K562 (cell line): ENCODE results near the gene DDAH2. TPM values are rescaled to one million over a fixed set of nuclear protein-coding genes. Genes with fewer than 3 reads are reported as not detected.

Source experiments
- ATAC-seq: fragments of 200-7000 bp; cut with Tn5 transposase; 3 replicates; pipeline ENCODE4 v1.9.1; 2020; ENCODE audit warnings: moderate library complexity
- BruUV-seq: library from RNA; stranded (reverse); fragments of 400-500 nt; replicated peaks from 2 replicates; lab custom pipeline; 2021; lab: Mats Ljungman, UMichigan
- CTCF ChIA-PET: fragments of 300-600 bp; formaldehyde crosslinking; extraction: SDS; loops from one replicate; lab custom pipeline; 2021; ENCODE audit warnings: low intra/inter-chr PET ratio; lab: Yijun Ruan, JAX
- POLR2A ChIA-PET: fragments of 300-600, 350-650 bp; sonication (Branson Sonifier 250); formaldehyde crosslinking; extraction: SDS; loops from one replicate; lab custom pipeline; 2021; ENCODE audit warnings: antibody characterized with exemption, inconsistent platforms; lab: Yijun Ruan, JAX
- DNase-seq, 4 experiments: peaks; one replicate each; pipeline versions ENCODE4 v3.0.0 to v3.0.0-alpha.2; 2011 to 2018; ENCODE audit warnings: low spot score in 3 of 4, mixed read lengths in 3 of 4; ENCODE audit errors: extremely low read depth in 1 of 4
- FAIRE-seq: peaks from 2 replicates; lab custom pipeline; 2011; peaks lifted over from hg19 to GRCh38; lab: Jason Lieb, UNC
- H2AFZ ChIP-seq: 2 replicates; pipeline ENCODE4 v1.6.0; 2011; ENCODE audit warnings: low read depth, low read length, control low read depth, inconsistent platforms
- H3K27ac ChIP-seq: fragments of 200-600 bp; 3 replicates; pipeline ENCODE4 v1.8.0; 2011; ENCODE audit warnings: low read depth, mild to moderate bottlenecking, control low read depth, inconsistent platforms, low read length, moderate library complexity, mixed read lengths; ENCODE audit errors: extremely low read depth
- H3K27me3 ChIP-seq, 2 experiments: fragments of 300-600 bp in 1 of 2; 2 replicates in 1 of 2; 3 replicates in 1 of 2; pipeline versions ENCODE4 v1.6.0 to v1.8.0; 2011; ENCODE audit warnings: inconsistent platforms in 2 of 2, low read length in 2 of 2, mild to moderate bottlenecking in 1 of 2, mixed read lengths in 1 of 2, moderate library complexity in 1 of 2; ENCODE audit not compliant: control insufficient read depth in 2 of 2, insufficient read depth in 2 of 2
- H3K36me3 ChIP-seq: fragments of 300-600 bp; 3 replicates; pipeline ENCODE4 v1.8.0; 2011; ENCODE audit warnings: mild to moderate bottlenecking, low read length, inconsistent platforms; ENCODE audit not compliant: control insufficient read depth, insufficient read depth
- H3K4me1 ChIP-seq, 2 experiments: fragments of 200-600 bp in 1 of 2; replicated peaks in 1 of 2; 2 replicates in 1 of 2; 3 replicates in 1 of 2; pipeline versions ENCODE4 v1.5.1 to v1.8.0; 2011; ENCODE audit warnings: inconsistent platforms in 2 of 2, low read length in 2 of 2, mild to moderate bottlenecking in 1 of 2, mixed read lengths in 1 of 2, moderate library complexity in 1 of 2; ENCODE audit not compliant: control insufficient read depth in 2 of 2, insufficient read depth in 2 of 2
- H3K4me2 ChIP-seq: 2 replicates; pipeline ENCODE4 v1.6.1; 2011; ENCODE audit warnings: low read length, control low read depth, inconsistent platforms, mixed read lengths; ENCODE audit not compliant: insufficient read depth
- H3K4me3 ChIP-seq: fragments of 200-600 bp; sonication (generic), shearing (Covaris generic); 2 replicates; pipeline ENCODE4 v1.5.1; 2016; ENCODE audit warnings: control low read depth, inconsistent platforms
- H3K79me2 ChIP-seq: fragments of 200-600 bp; 3 replicates; pipeline ENCODE4 v1.8.0; 2011; ENCODE audit warnings: low read length, inconsistent platforms; ENCODE audit not compliant: control insufficient read depth, insufficient read depth
- H3K9ac ChIP-seq, 2 experiments: 2 replicates each; pipeline versions ENCODE4 v1.6.0 to v1.6.1; 2011; ENCODE audit warnings: low read depth in 2 of 2, low read length in 2 of 2, control low read depth in 1 of 2, inconsistent platforms in 1 of 2, mild to moderate bottlenecking in 1 of 2, mixed read lengths in 1 of 2; ENCODE audit not compliant: insufficient read depth in 1 of 2
- H3K9me1 ChIP-seq: one replicate; pipeline ENCODE4 v1.6.0; 2011; ENCODE audit warnings: inconsistent platforms, mild to moderate bottlenecking, low read length, moderate library complexity; ENCODE audit not compliant: control insufficient read depth, insufficient read depth
- H3K9me3 ChIP-seq: replicated peaks from 2 replicates; pipeline ENCODE4 v1.5.1; 2011; ENCODE audit warnings: low read depth, low read length, inconsistent platforms; ENCODE audit not compliant: control insufficient read depth, insufficient read depth
- H4K20me1 ChIP-seq: replicated peaks from 2 replicates; pipeline ENCODE4 v1.6.1; 2011; ENCODE audit warnings: low read length, inconsistent platforms, mixed read lengths; ENCODE audit not compliant: control insufficient read depth, insufficient read depth
- BHLHE40 ChIP-seq: IDR thresholded peaks from 2 replicates; pipeline ENCODE4 v1.6.1; 2011; ENCODE audit warnings: low read length, improper control_type of control experiment
- BRD4 ChIP-seq: fragments of 200-600 bp; sonication (generic); IDR thresholded peaks from 2 replicates; pipeline ENCODE4 v1.6.1; 2017; ENCODE audit warnings: inconsistent platforms
- CBFA2T3 ChIP-seq: fragments of 450-650 bp; IDR thresholded peaks from 2 replicates; pipeline ENCODE4 v1.6.1; 2017
- FOXA3 ChIP-seq, 2 experiments: fragments of 450-650 bp in 1 of 2; sonication (generic) in 1 of 2; formaldehyde crosslinking; IDR thresholded peaks in 1 of 2; conservative IDR thresholded peaks in 1 of 2; 2 replicates each; pipeline versions ENCODE4 v1.4.0 to v1.8.0; 2020 to 2022; ENCODE audit warnings: mild to moderate bottlenecking in 2 of 2, missing genetic modification reagents in 1 of 2
- FOXP1 ChIP-seq: sonication (generic); formaldehyde crosslinking; IDR thresholded peaks from 2 replicates; pipeline ENCODE4 v1.8.0; 2022; ENCODE audit warnings: mild to moderate bottlenecking, missing genetic modification reagents
- KDM2B ChIP-seq: fragments of 250-450 bp; sonication (Bioruptor Pico); IDR thresholded peaks from 2 replicates; pipeline ENCODE4 v1.8.0; 2021; ENCODE audit warnings: mild to moderate bottlenecking, moderate library complexity
- NR2C2 ChIP-seq, 2 experiments: fragments of 200-800 bp in 1 of 2; sonication (Bioruptor generic) in 1 of 2; sonication (generic) in 1 of 2; formaldehyde crosslinking in 1 of 2; IDR thresholded peaks; 2 replicates each; pipeline versions ENCODE4 v1.6.1 to v1.8.0; 2016 to 2022; ENCODE audit warnings: mild to moderate bottlenecking in 1 of 2, missing compliant biosample characterization in 1 of 2, missing genetic modification characterization in 1 of 2, missing genetic modification reagents in 1 of 2
- RAD51 ChIP-seq: fragments of 450-650 bp; IDR thresholded peaks from 2 replicates; pipeline ENCODE4 v1.7.1; 2016; ENCODE audit warnings: low read depth, mild to moderate bottlenecking, borderline replicate concordance
- RBM22 ChIP-seq: fragments of 200-400 bp; formaldehyde crosslinking; IDR thresholded peaks from 2 replicates; pipeline ENCODE4 v1.6.1; 2018; ENCODE audit warnings: low read length, low read depth; ENCODE audit not compliant: poor library complexity, severe bottlenecking
- RBM39 ChIP-seq: fragments of 200-400 bp; formaldehyde crosslinking; optimal IDR thresholded peaks from 2 replicates; pipeline ENCODE3; 2018; ENCODE audit warnings: low read depth, low read length
- RFX7 ChIP-seq: fragments of 250-450 bp; sonication (Bioruptor Pico); IDR thresholded peaks from 2 replicates; pipeline ENCODE4 v1.5.1; 2021; ENCODE audit warnings: mild to moderate bottlenecking
- SMAD3 ChIP-seq: fragments of 450-650 bp; formaldehyde crosslinking; conservative IDR thresholded peaks from 2 replicates; pipeline ENCODE4 v1.4.0; 2020; ENCODE audit warnings: mild to moderate bottlenecking
- USF1 ChIP-seq: sonication (generic); formaldehyde crosslinking; IDR thresholded peaks from 2 replicates; pipeline ENCODE4 v1.9.0; 2022; ENCODE audit warnings: mild to moderate bottlenecking, missing genetic modification reagents
- ZBTB49 ChIP-seq: sonication (generic); formaldehyde crosslinking; IDR thresholded peaks from 2 replicates; pipeline ENCODE4 v1.8.0; 2022; ENCODE audit warnings: missing genetic modification reagents, mild to moderate bottlenecking, borderline replicate concordance
- ZFP36 ChIP-seq: fragments of 150-350 bp; IDR thresholded peaks from 2 replicates; pipeline ENCODE4 v1.6.1; 2018; ENCODE audit warnings: low read length, low read depth; ENCODE audit not compliant: partially characterized antibody
- ZNF224 ChIP-seq: sonication (generic); formaldehyde crosslinking; IDR thresholded peaks from 2 replicates; pipeline ENCODE4 v1.8.0; 2022; ENCODE audit warnings: mild to moderate bottlenecking, missing genetic modification reagents
- ZNF76 ChIP-seq: fragments of 250-450 bp; sonication (Bioruptor Pico); IDR thresholded peaks from 2 replicates; pipeline ENCODE4 v1.4.0; 2020; ENCODE audit warnings: mild to moderate bottlenecking, moderate library complexity, borderline replicate concordance
- WGBS: fragments of 100-300 bp; shearing (Covaris generic); methylation state at CpG from one replicate; pipeline ENCODE4 v1.1.6; 2016; ENCODE audit warnings: low coverage, mixed read lengths; ENCODE audit not compliant: insufficient coverage; ENCODE audit errors: missing lambda C conversion rate; 5-methylcytosine and 5-hydroxymethylcytosine counted together
- in situ Hi-C: fragments of 300-500 bp; cut with MboI; formaldehyde crosslinking; loops from 4 replicates; pipeline ENCODE4 v1.15.0; 2018; ENCODE audit warnings: inconsistent platforms, mixed read lengths
- intact Hi-C: fragments of 100-400 bp; cut with micrococcal nuclease; formaldehyde crosslinking; loops from 2 replicates; pipeline ENCODE4 v1.14.2; 2022
- polyA plus RNA-seq, 8 experiments: library from polyadenylated mRNA; depleted of rRNA in 4 of 8; stranded (reverse) in 5 of 8; unstranded in 3 of 8; fragments of >200 nt; fragmentation: Nextera tagmentation in 2 of 8; fragmentation: Illumina TruSeq in 1 of 8; extraction: Ambion mirVana in 2 of 8; extraction: Trizol in 1 of 8; gene quantifications; 2 replicates each; pipeline versions ENCODE4 v1.2.1 to v1.2.3, GENCODE V29; 2011 to 2014; ENCODE audit warnings: inconsistent platforms in 1 of 8, missing spikeins in 1 of 8
- total RNA-seq, 7 experiments: library from RNA; depleted of rRNA in 6 of 7; stranded (reverse); fragments of >200 nt in 6 of 7; fragmentation: Illumina TruSeq in 2 of 7; extraction: Trizol in 2 of 7; gene quantifications; 2 replicates each; pipeline versions ENCODE4 v1.2.1 to v1.2.3, GENCODE V29; 2011 to 2021; ENCODE audit warnings: low replicate concordance in 1 of 7

The DDAH2 gene
- total and polyA plus RNA-seq, 9 of the 15 experiments (the other 6 are each of a cell fraction or from before 2014, with no cell fraction given) = 1.8 to 45.4 (median 21.4) TPM

GRCh38 chr6:31729979-31730630 lies 1.0 kb upstream of the DDAH2 start (continued):
- TF ChIP-seq ZNF76 (CRISPR knock-in tag) (peak; percentile 65; the same call in 1 of the 2 replicates), SMAD3 (peak; percentile 97), BRD4 (0 out of 2 replicates have a peak, but pooled peaks have one; percentile 16), RAD51 (no peak), RBM22 (peak; percentile 99), KDM2B (CRISPR knock-in tag) (0 out of 2 replicates have a peak, but pooled peaks have one; percentile 72), ZNF224 (0 out of 2 replicates have a peak, but pooled peaks have one; percentile 48), RFX7 (CRISPR knock-in tag) (peak; percentile 90), BHLHE40 (peak; percentile 3)

- peak overlapping the region; percentile 65 for H3K4me3 ChIP-seq
- CTCF ChIA-PET = interaction anchor here (0.6 to 2.0 kb wide), 4 partner anchors 31 to 141 kb away, joined by 3 to 18 read pairs (median 6); no protein-coding TSS in a partner anchor
- H2AFZ ChIP-seq = peak overlapping the region; percentile 71
- peaks cover 53 to 67% of the 10 kb centered on the region in 2 experiments for H3K4me1 ChIP-seq
- POLR2A ChIA-PET = interaction anchor here (0.7 to 15.0 kb wide), 34 partner anchors 4 to 317 kb away, joined by 3 to 236 read pairs (median 5); partner anchors contain the start of genes ABHD16A, C6orf47, CLIC1 and CSNK2B
- peaks cover 12% of the 10 kb centered on the region for H4K20me1 ChIP-seq
- DNase-seq (peak; percentile 91 to 97 (median 94)), ATAC-seq (peak; percentile 84), FAIRE-seq (peak; percentile 60)
- WGBS = under 1% methylated on average over 29 of the region's 29 CpGs
- peak overlapping the region; percentile 75 for H3K27ac ChIP-seq
- H3K9ac ChIP-seq = peak overlapping the region; percentile 58 to 85
- intact Hi-C loops (loop anchor here (1.0 to 2.0 kb wide), 4 partner anchors 40 to 97 kb away; partner anchors contain the start of genes HSPA1B and VARS1), in situ Hi-C loops (no loop called here)
- peaks cover 41% of the 10 kb centered on the region for H3K79me2 ChIP-seq
- H3K27me3 ChIP-seq = no peaks in the 10 kb centered on the region
- H3K4me2 ChIP-seq = peak overlapping the region; percentile 94
- H3K9me1 ChIP-seq = peaks cover 5% of the 10 kb centered on the region
- H3K9me3 ChIP-seq = no peaks in the 10 kb centered on the region
- H3K36me3 ChIP-seq = peaks cover 70% of the 10 kb centered on the region
- no TSS peak for BruUV-seq
- TF ChIP-seq USF1 (CRISPR knock-in tag) (peak; percentile 74), ZFP36 (peak; percentile 1), NR2C2 (CRISPR knock-in tag; IDR thresholded peaks at IDR 0.05) (peak; percentile 47; the same call in 1 of the 2 replicates), NR2C2 (tag; IDR thresholded peaks at IDR 0.05) (no peak), ZBTB49 (CRISPR knock-in tag) (no peak), CBFA2T3 (no peak), RBM39 (peak; percentile 91), FOXA3 (CRISPR knock-in tag; conservative IDR thresholded peaks at IDR 0.05 in 1 of 2, IDR thresholded peaks at IDR 0.05 in 1 of 2) (0 out of 4 replicates have a peak, but pooled peaks of 1 of the 2 experiments have one; percentile 68), FOXP1 (CRISPR knock-in tag) (0 out of 2 replicates have a peak, but pooled peaks have one; percentile 34)
Observed at GRCh38 chr6:31729515-31729978, 448 bp upstream of the DDAH2 start.
